Breast epithelium (tissue), 3 donors: Measurements from ENCODE around the gene USP6.

Experiments
- POLR2A ChIP-seq: fragments of 450-650 bp; IDR thresholded peaks from one replicate; pipeline ENCODE4 v1.6.1; 2016; ENCODE audit warnings: antibody characterized with exemption, mild to moderate bottlenecking, moderate library complexity
- POLR2AphosphoS5 ChIP-seq, 3 donors: sonication (generic); formaldehyde crosslinking; IDR thresholded peaks; one replicate each; pipeline ENCODE4 v1.6.1; 2017; ENCODE audit warnings: antibody characterized with exemption in 3 of 3
- TF ChIP-seq, protein P1 (sequence below), 3 donors: fragments of 450-650 bp; IDR thresholded peaks; one replicate each; pipeline ENCODE4 v1.5.1; 2016 to 2017; ENCODE audit warnings: antibody characterized with exemption in 3 of 3, mild to moderate bottlenecking in 3 of 3, moderate library complexity in 3 of 3

DNA sequence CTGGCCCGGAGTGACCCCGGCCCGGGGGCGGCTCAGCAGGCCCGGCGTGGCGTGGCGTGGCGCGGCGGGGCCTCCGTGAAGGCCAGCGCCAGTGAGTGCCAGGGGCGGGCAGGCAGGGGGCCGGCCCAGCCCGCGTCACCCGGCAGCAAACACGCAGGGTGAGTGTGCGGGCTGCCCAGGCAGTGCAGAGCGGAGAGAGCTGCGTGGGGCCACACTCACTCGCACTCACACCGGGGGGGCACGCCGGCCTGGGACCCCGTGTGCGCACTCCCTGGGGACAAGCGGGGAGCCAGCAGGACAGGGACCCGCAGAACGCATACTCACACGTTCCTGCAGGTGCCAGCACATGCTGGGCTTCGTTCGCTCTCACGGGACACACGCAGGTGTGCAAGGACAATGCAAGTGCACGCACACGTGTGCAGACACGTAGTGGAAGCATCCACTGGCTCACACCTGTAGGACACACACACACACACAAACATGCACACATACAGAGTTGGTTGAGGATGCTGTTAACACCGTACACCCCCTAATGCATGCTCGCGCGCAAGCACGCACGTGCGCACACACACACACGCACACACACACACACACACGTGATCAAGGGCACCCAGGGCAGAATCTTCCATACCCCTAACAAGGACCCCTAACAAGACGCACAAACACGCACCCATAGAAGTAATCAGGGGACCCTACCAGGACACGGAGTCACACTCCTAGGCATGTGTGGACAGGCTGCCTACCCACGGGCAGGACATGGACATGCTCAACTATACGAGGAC is 7.7 kb downstream of the USP6 start:
- TF ChIP-seq, protein P1, sequence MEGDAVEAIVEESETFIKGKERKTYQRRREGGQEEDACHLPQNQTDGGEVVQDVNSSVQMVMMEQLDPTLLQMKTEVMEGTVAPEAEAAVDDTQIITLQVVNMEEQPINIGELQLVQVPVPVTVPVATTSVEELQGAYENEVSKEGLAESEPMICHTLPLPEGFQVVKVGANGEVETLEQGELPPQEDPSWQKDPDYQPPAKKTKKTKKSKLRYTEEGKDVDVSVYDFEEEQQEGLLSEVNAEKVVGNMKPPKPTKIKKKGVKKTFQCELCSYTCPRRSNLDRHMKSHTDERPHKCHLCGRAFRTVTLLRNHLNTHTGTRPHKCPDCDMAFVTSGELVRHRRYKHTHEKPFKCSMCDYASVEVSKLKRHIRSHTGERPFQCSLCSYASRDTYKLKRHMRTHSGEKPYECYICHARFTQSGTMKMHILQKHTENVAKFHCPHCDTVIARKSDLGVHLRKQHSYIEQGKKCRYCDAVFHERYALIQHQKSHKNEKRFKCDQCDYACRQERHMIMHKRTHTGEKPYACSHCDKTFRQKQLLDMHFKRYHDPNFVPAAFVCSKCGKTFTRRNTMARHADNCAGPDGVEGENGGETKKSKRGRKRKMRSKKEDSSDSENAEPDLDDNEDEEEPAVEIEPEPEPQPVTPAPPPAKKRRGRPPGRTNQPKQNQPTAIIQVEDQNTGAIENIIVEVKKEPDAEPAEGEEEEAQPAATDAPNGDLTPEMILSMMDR (IDR thresholded peaks at IDR 0.05), result no peak
- TF ChIP-seq POLR2A, result no peak
- no peak for TF ChIP-seq POLR2AphosphoS5 (IDR thresholded peaks at IDR 0.05)
